HepG2 (cell line): Measurements from ENCODE around the gene TMEM273. TPM values are rescaled to one million over a fixed set of nuclear protein-coding genes. Genes with fewer than 3 reads are reported as not detected.

Source experiments
- ATAC-seq: fragments of 200-7000 bp; cut with Tn5 transposase; 3 replicates; pipeline ENCODE4 v1.9.1; 2020; ENCODE audit warnings: mild to moderate bottlenecking, moderate library complexity
- BruUV-seq: library from RNA; stranded (reverse); fragments of 400-500 nt; replicated peaks from 2 replicates; lab custom pipeline; 2021; lab: Mats Ljungman, UMichigan
- CTCF ChIA-PET: fragments of 300-600 bp; formaldehyde crosslinking; extraction: SDS; loops from one replicate; lab custom pipeline; 2021; ENCODE audit warnings: low total read pairs, inconsistent platforms, low intra/inter-chr PET ratio; lab: Yijun Ruan, JAX
- POLR2A ChIA-PET: fragments of 350-600 bp; sonication (Branson Sonifier 250); formaldehyde crosslinking; loops from one replicate; lab custom pipeline; 2020; ENCODE audit warnings: antibody characterized with exemption, inconsistent platforms; lab: Yijun Ruan, JAX
- DNase-seq: peaks from one replicate; pipeline ENCODE4 v3.0.0-alpha.2; 2015; ENCODE audit warnings: low spot score
- FAIRE-seq: peaks from 3 replicates; lab custom pipeline; 2011; peaks lifted over from hg19 to GRCh38; lab: Jason Lieb, UNC
- H2AFZ ChIP-seq: one replicate; pipeline ENCODE4 v1.6.1; 2011; ENCODE audit warnings: low read length, inconsistent platforms
- H3K27ac ChIP-seq: fragments of 300-600 bp; 3 replicates; pipeline ENCODE4 v1.8.0; 2011; ENCODE audit warnings: mixed run types, mild to moderate bottlenecking, mixed read lengths, low read length, inconsistent platforms; ENCODE audit not compliant: insufficient read depth; ENCODE audit errors: extremely low read length
- H3K27me3 ChIP-seq, 2 experiments: fragments of 200-600 bp in 1 of 2; 2 replicates in 1 of 2; 3 replicates in 1 of 2; pipeline versions ENCODE4 v1.6.0 to v1.8.0; 2011; ENCODE audit warnings: low read length in 2 of 2, mild to moderate bottlenecking in 2 of 2, moderate library complexity in 2 of 2, inconsistent platforms in 1 of 2; ENCODE audit not compliant: insufficient read depth in 2 of 2, control insufficient read depth in 1 of 2
- H3K36me3 ChIP-seq, 2 experiments: fragments of 200-600 bp in 1 of 2; replicated peaks in 1 of 2; 2 replicates in 1 of 2; 3 replicates in 1 of 2; pipeline versions ENCODE4 v1.5.1 to v1.8.0; 2011; ENCODE audit warnings: low read length in 2 of 2, inconsistent platforms in 1 of 2; ENCODE audit not compliant: insufficient read depth in 2 of 2, control insufficient read depth in 1 of 2
- H3K4me1 ChIP-seq: 2 replicates; pipeline ENCODE4 v1.5.1; 2012; ENCODE audit warnings: low read length, inconsistent platforms; ENCODE audit not compliant: insufficient read depth
- H3K4me2 ChIP-seq: 2 replicates; pipeline ENCODE4 v1.6.0; 2011; ENCODE audit warnings: low read depth, low read length, inconsistent platforms
- H3K4me3 ChIP-seq, 3 experiments: fragments of 200-600 bp in 1 of 3; sonication (generic), shearing (Covaris generic) in 1 of 3; replicated peaks in 1 of 3; 2 replicates each; pipeline ENCODE4 v1.5.1; 2011 to 2016; ENCODE audit warnings: low read length in 3 of 3, inconsistent platforms in 2 of 3, low read depth in 2 of 3, mild to moderate bottlenecking in 2 of 3, control low read depth in 1 of 3, mixed read lengths in 1 of 3; ENCODE audit not compliant: insufficient read depth in 1 of 3
- H3K79me2 ChIP-seq: one replicate; pipeline ENCODE4 v1.6.1; 2011; ENCODE audit warnings: low read length, inconsistent platforms; ENCODE audit not compliant: insufficient read depth
- H3K9ac ChIP-seq: 2 replicates; pipeline ENCODE4 v1.6.0; 2011; ENCODE audit warnings: mild to moderate bottlenecking, low read depth, low read length, inconsistent platforms; ENCODE audit not compliant: insufficient read depth
- H3K9me3 ChIP-seq: 2 replicates; pipeline ENCODE4 v1.5.1; 2012; ENCODE audit warnings: mild to moderate bottlenecking, low read length
- H4K20me1 ChIP-seq: 2 replicates; pipeline ENCODE4 v1.6.0; 2011; ENCODE audit warnings: inconsistent platforms, mild to moderate bottlenecking, low read length, moderate library complexity; ENCODE audit not compliant: insufficient read depth
- ATF5 ChIP-seq: sonication (generic); formaldehyde crosslinking; IDR thresholded peaks from 2 replicates; pipeline ENCODE4 v1.4.0; 2020; ENCODE audit warnings: mild to moderate bottlenecking, low read depth, missing genetic modification reagents
- CERS6 ChIP-seq: sonication (generic); formaldehyde crosslinking; IDR thresholded peaks from 2 replicates; pipeline ENCODE4 v1.5.0; 2020; ENCODE audit warnings: missing genetic modification reagents
- EED ChIP-seq: sonication (generic); formaldehyde crosslinking; IDR thresholded peaks from 2 replicates; pipeline ENCODE4 v1.5.0; 2020; ENCODE audit warnings: mild to moderate bottlenecking, missing genetic modification reagents
- GATAD2A ChIP-seq: IDR thresholded peaks from 2 replicates; pipeline ENCODE4 v1.6.1; 2016
- JUND ChIP-seq: sonication (generic); formaldehyde crosslinking; IDR thresholded peaks from 2 replicates; pipeline ENCODE4 v1.8.0; 2022; ENCODE audit warnings: mild to moderate bottlenecking, missing genetic modification reagents
- MYPOP ChIP-seq: sonication (generic); formaldehyde crosslinking; IDR thresholded peaks from 2 replicates; pipeline ENCODE4 v1.8.1; 2023; ENCODE audit warnings: mild to moderate bottlenecking, moderate library complexity, missing genetic modification reagents
- NR2F2 ChIP-seq: IDR thresholded peaks from 2 replicates; pipeline ENCODE4 v1.6.1; 2012; ENCODE audit warnings: low read depth, inconsistent platforms, borderline replicate concordance
- PAF1 ChIP-seq: IDR thresholded peaks from 2 replicates; pipeline ENCODE4 v1.6.1; 2016; ENCODE audit warnings: missing genetic modification reagents, missing compliant biosample characterization
- PRDM10 ChIP-seq: sonication (generic); formaldehyde crosslinking; IDR thresholded peaks from 2 replicates; pipeline ENCODE4 v1.4.0; 2020; ENCODE audit warnings: low read depth, missing genetic modification reagents
- SIN3A ChIP-seq: IDR thresholded peaks from 2 replicates; pipeline ENCODE4 v1.6.1; 2011; ENCODE audit warnings: low read depth, mild to moderate bottlenecking, control low read depth, low read length, borderline replicate concordance
- XBP1 ChIP-seq: sonication (generic); formaldehyde crosslinking; IDR thresholded peaks from 2 replicates; pipeline ENCODE4 v1.5.0; 2020; ENCODE audit warnings: missing genetic modification reagents
- ZNF256 ChIP-seq: sonication (generic); formaldehyde crosslinking; conservative IDR thresholded peaks from 2 replicates; pipeline ENCODE4 v1.4.0; 2020; ENCODE audit warnings: missing genetic modification reagents
- ZNF563 ChIP-seq: sonication (generic); formaldehyde crosslinking; IDR thresholded peaks from 2 replicates; pipeline ENCODE4 v1.8.0; 2022; ENCODE audit warnings: mild to moderate bottlenecking, moderate library complexity, missing genetic modification reagents
- ZNF639 ChIP-seq: conservative IDR thresholded peaks from 2 replicates; pipeline ENCODE4 v1.6.1; 2018; ENCODE audit warnings: missing genetic modification reagents
- WGBS: methylation state at CpG from one replicate; pipeline ENCODE4 v1.1.6; 2017; ENCODE audit warnings: low lambda C conversion rate; 5-methylcytosine and 5-hydroxymethylcytosine counted together
- in situ Hi-C: cut with HindIII; loops from 2 replicates; pipeline ENCODE4 v1.10.0; 2017; ENCODE audit warnings: low pct_unique_long_range_greater_than_20kb; ENCODE audit not compliant: extremely low pct_ligation_motif_present
- intact Hi-C: fragments of 100-400 bp; cut with micrococcal nuclease; formaldehyde crosslinking; loops from one replicate; pipeline ENCODE4 v1.10.0; 2022; ENCODE audit not compliant: unreplicated experiment
- polyA plus RNA-seq, 8 experiments: library from polyadenylated mRNA; depleted of rRNA in 3 of 8; stranded (reverse) in 7 of 8; unstranded in 1 of 8; fragments of >200 nt; fragmentation: Illumina TruSeq in 4 of 8; extraction: Trizol in 4 of 8; gene quantifications; 2 replicates each; pipeline versions ENCODE4 v1.2.1 to v1.2.3, GENCODE V29; 2011 to 2016; ENCODE audit warnings: low read depth in 4 of 8, missing spikeins in 1 of 8, mixed read lengths in 1 of 8; ENCODE audit not compliant: insufficient read depth in 1 of 8
- total RNA-seq, 5 experiments: library from RNA; depleted of rRNA; stranded (reverse); fragments of >200 nt; fragmentation: Illumina TruSeq; extraction: Trizol; gene quantifications; 2 replicates each; pipeline ENCODE4 v1.2.3, GENCODE V29; 2016; ENCODE audit warnings: low read depth in 1 of 5

TMEM273 gene
- total and polyA plus RNA-seq, 2 of the 13 experiments (the other 11 are each of a cell fraction or from before 2014, with no cell fraction given): not detected

GRCh38 chr10:49128854-49129253 is 59.3 kb downstream of the TMEM273 start:
- FAIRE-seq: no peak
- in situ Hi-C loops (no loop called here), intact Hi-C loops (no loop called here)

More at GRCh38 chr10:49128854-49129253, 59.3 kb downstream of the TMEM273 start:
- no peaks in the 10 kb centered on the region for H3K79me2 ChIP-seq
- no peak for TF ChIP-seq SIN3A
- no peak for TF ChIP-seq GATAD2A (CRISPR knock-in tag)
- TF ChIP-seq ZNF256: no peak
- no peak for TF ChIP-seq ZNF563 (CRISPR knock-in tag)
- TF ChIP-seq XBP1 (CRISPR knock-in tag): no peak
- no peak for TF ChIP-seq PRDM10
- TF ChIP-seq NR2F2: no peak
- no peak for TF ChIP-seq EED
- TF ChIP-seq CERS6 (CRISPR knock-in tag): no peak
- TF ChIP-seq ZNF639 (CRISPR knock-in tag): no peak
- no peak for TF ChIP-seq JUND (CRISPR knock-in tag)
- no peak for TF ChIP-seq MYPOP (CRISPR knock-in tag)
- TF ChIP-seq ATF5 (CRISPR knock-in tag): no peak
- TF ChIP-seq PAF1 (CRISPR knock-in tag): no peak
- TF ChIP-seq, all 625 proteins: peak for 0
- H3K4me1 ChIP-seq: no peaks in the 10 kb centered on the region
- H3K4me2 ChIP-seq: no peak overlapping the region
- H3K27ac ChIP-seq: no peak overlapping the region
- CTCF ChIA-PET: no interaction called here
- 26% methylated on average over 4 of the region's 4 CpGs for WGBS
- H3K9ac ChIP-seq: no peak overlapping the region
- DNase-seq: no peak
- H3K27me3 ChIP-seq: no peaks in the 10 kb centered on the region; a peak in 2 of 5 replicates
- H2AFZ ChIP-seq: no peak overlapping the region
- H3K9me3 ChIP-seq: no peaks in the 10 kb centered on the region
- no TSS peak for BruUV-seq
- H3K4me3 ChIP-seq: no peak overlapping the region
- no peaks in the 10 kb centered on the region for H3K36me3 ChIP-seq
- POLR2A ChIA-PET: no interaction called here
- ATAC-seq: no peak
- no peaks in the 10 kb centered on the region for H4K20me1 ChIP-seq
